ENCODE measurements around the gene PPDPF. TPM values are rescaled to one million over a fixed set of nuclear protein-coding genes. Genes with fewer than 3 reads are reported as not detected.

PPDPF gene
- total and polyA plus RNA-seq, 2 donors (not counting 1 experiment from before 2014, with no cell fraction given) = 93.5 to 162 TPM

DNA sequence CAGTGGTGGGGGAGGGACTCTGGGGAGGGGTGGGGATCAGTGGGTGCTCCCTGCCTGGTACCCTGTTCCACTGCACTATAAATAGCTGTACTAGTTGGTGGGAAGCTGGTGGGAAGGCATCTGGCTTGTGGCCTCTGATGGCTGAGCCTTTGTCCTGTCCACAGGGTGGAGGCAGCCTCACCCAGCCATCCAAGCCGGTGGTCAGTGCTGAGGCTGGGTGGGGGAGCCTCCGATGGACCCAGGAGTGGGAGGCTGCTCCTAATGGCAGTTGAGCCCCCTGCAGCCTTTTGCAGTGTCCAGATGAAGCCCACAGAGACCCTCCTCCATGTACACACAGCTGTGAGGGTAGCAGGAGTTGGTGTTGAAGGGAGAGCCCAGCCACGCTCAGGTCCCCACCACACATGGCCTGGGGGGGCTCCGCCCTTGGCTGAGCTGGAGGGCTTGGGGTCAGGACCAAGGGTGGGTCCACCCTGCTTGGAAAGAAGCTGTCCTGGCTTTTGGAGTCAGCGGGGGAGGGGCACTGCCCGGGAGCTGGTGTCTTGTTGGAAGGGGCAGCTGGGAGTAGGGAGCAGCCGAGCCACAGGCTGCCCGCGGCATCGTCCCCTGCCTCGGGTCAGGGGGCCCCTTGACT lies 2.5 kb downstream of the PPDPF start:
- peaks cover 1% of the 10 kb centered on the region for H3K27me3 Mint-ChIP-seq
- 94% methylated on average over 10 of the region's 11 CpGs for WGBS (ENCODE audit: insufficient coverage)
- H3K4me1 Mint-ChIP-seq = peaks cover 43% of the 10 kb centered on the region
- no peak overlapping the region for H3K27ac ChIP-seq (ENCODE audit: low read length in 2 of 2)
- ChIA-PET POLR2A (interaction anchor here (0.6 to 1.2 kb wide), 2 partner anchors 16 to 1074 kb away, joined by 3 to 4 read pairs; no protein-coding TSS in a partner anchor), CTCF (interaction anchor here (1.5 to 3.8 kb wide), 2 partner anchors 15 to 119 kb away, joined by 3 to 25 read pairs; partner anchors contain the start of gene PTK6)
- H3K9ac ChIP-seq (ENCODE audit: low read length) = no peak overlapping the region
- peaks cover 0 to 14% (median 4%) of the 10 kb centered on the region in 3 donors for H3K9me3 ChIP-seq (ENCODE audit: control extremely low read depth in 1 of 3, control insufficient read depth in 2 of 3, insufficient read depth in 1 of 3, low read length in 2 of 3)
- peak; percentile 17 for DNase-seq
- intact Hi-C loops (cut with micrococcal nuclease) = no loop called here
- ATAC-seq (ENCODE audit: low read depth) = no peak
- peak overlapping the region; percentile 74 for H3K4me3 Mint-ChIP-seq
- TF ChIP-seq, protein P1, sequence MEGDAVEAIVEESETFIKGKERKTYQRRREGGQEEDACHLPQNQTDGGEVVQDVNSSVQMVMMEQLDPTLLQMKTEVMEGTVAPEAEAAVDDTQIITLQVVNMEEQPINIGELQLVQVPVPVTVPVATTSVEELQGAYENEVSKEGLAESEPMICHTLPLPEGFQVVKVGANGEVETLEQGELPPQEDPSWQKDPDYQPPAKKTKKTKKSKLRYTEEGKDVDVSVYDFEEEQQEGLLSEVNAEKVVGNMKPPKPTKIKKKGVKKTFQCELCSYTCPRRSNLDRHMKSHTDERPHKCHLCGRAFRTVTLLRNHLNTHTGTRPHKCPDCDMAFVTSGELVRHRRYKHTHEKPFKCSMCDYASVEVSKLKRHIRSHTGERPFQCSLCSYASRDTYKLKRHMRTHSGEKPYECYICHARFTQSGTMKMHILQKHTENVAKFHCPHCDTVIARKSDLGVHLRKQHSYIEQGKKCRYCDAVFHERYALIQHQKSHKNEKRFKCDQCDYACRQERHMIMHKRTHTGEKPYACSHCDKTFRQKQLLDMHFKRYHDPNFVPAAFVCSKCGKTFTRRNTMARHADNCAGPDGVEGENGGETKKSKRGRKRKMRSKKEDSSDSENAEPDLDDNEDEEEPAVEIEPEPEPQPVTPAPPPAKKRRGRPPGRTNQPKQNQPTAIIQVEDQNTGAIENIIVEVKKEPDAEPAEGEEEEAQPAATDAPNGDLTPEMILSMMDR (IDR thresholded peaks at IDR 0.05) = no peak
- TF ChIP-seq EZH2 (IDR thresholded peaks at IDR 0.05; ENCODE audit: borderline replicate concordance, insufficient read depth, low read depth, low read length, poor library complexity, severe bottlenecking) = no peak
- H3K4me2 ChIP-seq (replicated peaks; ENCODE audit: low read depth, low read length, poor library complexity, severe bottlenecking) = peak overlapping the region; percentile 94
- H3K4me3 ChIP-seq (ENCODE audit: control extremely low read depth in 1 of 5, extremely low read depth in 1 of 5, insufficient read depth in 1 of 5, low read depth in 2 of 5, low read length in 4 of 5) = no peak overlapping the region
- H3K27ac Mint-ChIP-seq = no peak overlapping the region
- H3K4me1 ChIP-seq (ENCODE audit: control insufficient read depth in 2 of 2, insufficient read depth in 2 of 2, low read length in 2 of 2) = peaks cover 23 to 30% of the 10 kb centered on the region in 2 donors
- peaks cover 29% of the 10 kb centered on the region for H4K20me1 ChIP-seq (ENCODE audit: control insufficient read depth, insufficient read depth, low read length, poor library complexity, severe bottlenecking)
- H3K36me3 ChIP-seq (replicated peaks in 1 of 2; ENCODE audit: control extremely low read depth in 1 of 2, control insufficient read depth in 1 of 2, extremely low read depth in 1 of 2, insufficient read depth in 2 of 2, low read length in 1 of 2) = peaks cover 0 to 7% of the 10 kb centered on the region in 2 experiments
- peaks cover 0 to 9% (median 3%) of the 10 kb centered on the region in 4 experiments for H3K27me3 ChIP-seq (replicated peaks in 1 of 4; ENCODE audit: control extremely low read depth in 1 of 4, control insufficient read depth in 3 of 4, insufficient read depth in 4 of 4, low read length in 3 of 4)
- no peak overlapping the region for H2AFZ ChIP-seq (ENCODE audit: insufficient read depth, low read depth, low read length, poor library complexity, severe bottlenecking)
- H3K9me3 Mint-ChIP-seq (ENCODE audit: insufficient read depth) = no peaks in the 10 kb centered on the region
- peaks cover 15% of the 10 kb centered on the region for H3K79me2 ChIP-seq (ENCODE audit: control insufficient read depth, insufficient read depth, low read length)

DNA sequence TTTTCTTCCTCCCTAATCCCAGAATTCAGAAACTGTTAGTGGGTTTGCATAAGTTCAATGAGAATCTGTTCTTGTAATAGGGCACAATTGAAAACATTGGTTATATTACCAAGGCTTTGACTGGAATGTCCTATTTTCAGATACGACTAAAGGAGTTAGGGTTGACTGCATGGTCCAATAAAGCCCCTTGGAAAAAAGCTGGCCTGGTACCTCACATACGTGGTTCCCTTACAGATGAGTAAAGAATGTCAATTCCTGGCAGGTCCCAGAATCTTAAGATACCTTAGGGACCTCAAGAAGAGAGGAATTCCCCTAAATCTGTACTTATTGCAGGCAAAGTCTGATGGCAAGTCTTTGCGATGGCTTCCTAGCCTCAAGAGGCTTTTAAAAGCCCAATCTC lies 4.6 kb downstream of the PPDPF start:
- peaks cover 38% of the 10 kb centered on the region for H3K4me1 Mint-ChIP-seq
- ChIA-PET POLR2A (interaction anchor here (0.7 to 1.7 kb wide), 2 partner anchors 12 to 1004 kb away, joined by 4 to 5 read pairs; partner anchors contain the start of gene PTK6), CTCF (no interaction called here)
- H2AFZ ChIP-seq (ENCODE audit: insufficient read depth, low read depth, low read length, poor library complexity, severe bottlenecking) = no peak overlapping the region
- peak; percentile 13 for DNase-seq
- no peaks in the 10 kb centered on the region for H3K9me3 Mint-ChIP-seq (ENCODE audit: insufficient read depth)
- TF ChIP-seq EZH2 (IDR thresholded peaks at IDR 0.05; ENCODE audit: borderline replicate concordance, insufficient read depth, low read depth, low read length, poor library complexity, severe bottlenecking) = no peak
- TF ChIP-seq, protein P1 (IDR thresholded peaks at IDR 0.05) = no peak
- H3K9me3 ChIP-seq (ENCODE audit: control extremely low read depth in 1 of 3, control insufficient read depth in 2 of 3, insufficient read depth in 1 of 3, low read length in 2 of 3) = peaks cover 0 to 14% (median 4%) of the 10 kb centered on the region in 3 donors
- peaks cover 0 to 7% of the 10 kb centered on the region in 2 experiments for H3K36me3 ChIP-seq (replicated peaks in 1 of 2; ENCODE audit: control extremely low read depth in 1 of 2, control insufficient read depth in 1 of 2, extremely low read depth in 1 of 2, insufficient read depth in 2 of 2, low read length in 1 of 2)
- no peak overlapping the region for H3K27ac ChIP-seq (ENCODE audit: low read length in 2 of 2)
- no peak overlapping the region for H3K4me3 ChIP-seq (ENCODE audit: control extremely low read depth in 1 of 5, extremely low read depth in 1 of 5, insufficient read depth in 1 of 5, low read depth in 2 of 5, low read length in 4 of 5)
- no peaks in the 10 kb centered on the region for H3K27me3 Mint-ChIP-seq
- peaks cover 0 to 6% (median 0%) of the 10 kb centered on the region in 4 experiments for H3K27me3 ChIP-seq (replicated peaks in 1 of 4; ENCODE audit: control extremely low read depth in 1 of 4, control insufficient read depth in 3 of 4, insufficient read depth in 4 of 4, low read length in 3 of 4)
- peaks cover 29% of the 10 kb centered on the region for H4K20me1 ChIP-seq (ENCODE audit: control insufficient read depth, insufficient read depth, low read length, poor library complexity, severe bottlenecking)
- H3K4me3 Mint-ChIP-seq = no peak overlapping the region
- peaks cover 15% of the 10 kb centered on the region for H3K79me2 ChIP-seq (ENCODE audit: control insufficient read depth, insufficient read depth, low read length)
- H3K27ac Mint-ChIP-seq = no peak overlapping the region
- intact Hi-C loops (cut with micrococcal nuclease) = no loop called here
- no peak overlapping the region for H3K9ac ChIP-seq (ENCODE audit: low read length)
- ATAC-seq (ENCODE audit: low read depth) = no peak
- no peak overlapping the region for H3K4me2 ChIP-seq (replicated peaks; ENCODE audit: low read depth, low read length, poor library complexity, severe bottlenecking)
- WGBS (ENCODE audit: insufficient coverage) = 69% methylated on average over 2 of the region's 3 CpGs
- peaks cover 17 to 23% of the 10 kb centered on the region in 2 donors for H3K4me1 ChIP-seq (ENCODE audit: control insufficient read depth in 2 of 2, insufficient read depth in 2 of 2, low read length in 2 of 2)

All from B cell (primary cell).